ENCODE results near the gene TNFSF13.

DNA sequence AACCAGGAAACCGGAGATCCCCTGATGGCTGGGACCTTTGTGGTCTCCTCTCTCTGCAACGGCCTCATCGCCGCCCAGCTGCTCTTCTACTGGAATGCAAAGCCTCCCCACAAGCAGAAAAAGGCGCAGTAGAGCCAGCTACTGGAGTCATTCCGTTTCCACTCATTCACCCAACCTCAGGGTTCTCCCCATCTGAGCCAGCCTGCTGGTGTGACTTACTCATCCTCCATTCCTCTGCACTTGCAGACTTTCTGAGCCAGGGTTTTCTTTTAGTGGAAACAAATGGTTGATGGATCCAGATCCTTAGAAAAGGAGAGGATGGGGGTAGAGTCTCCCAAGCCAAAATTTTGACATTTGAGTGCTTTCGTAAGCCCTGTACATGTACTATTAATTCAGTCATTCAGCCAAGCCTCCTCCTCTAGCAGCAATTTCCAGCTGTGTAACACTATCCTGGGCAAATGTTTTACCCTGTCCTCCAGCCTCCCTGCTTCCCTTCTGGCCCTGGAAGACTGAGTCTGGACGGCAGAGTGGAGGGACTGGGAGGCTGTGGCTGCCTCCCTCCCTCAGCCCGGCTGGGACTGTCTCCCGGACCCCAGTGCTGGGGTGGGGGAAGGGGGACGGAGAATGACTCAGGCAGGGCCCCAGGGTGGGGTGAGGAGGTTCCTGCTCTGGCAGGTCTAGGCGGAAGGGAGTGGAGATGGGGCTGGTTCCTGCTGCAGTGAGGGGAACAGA lies 29.0 kb downstream of the TNFSF13 start:
- TF ChIP-seq, protein P1, sequence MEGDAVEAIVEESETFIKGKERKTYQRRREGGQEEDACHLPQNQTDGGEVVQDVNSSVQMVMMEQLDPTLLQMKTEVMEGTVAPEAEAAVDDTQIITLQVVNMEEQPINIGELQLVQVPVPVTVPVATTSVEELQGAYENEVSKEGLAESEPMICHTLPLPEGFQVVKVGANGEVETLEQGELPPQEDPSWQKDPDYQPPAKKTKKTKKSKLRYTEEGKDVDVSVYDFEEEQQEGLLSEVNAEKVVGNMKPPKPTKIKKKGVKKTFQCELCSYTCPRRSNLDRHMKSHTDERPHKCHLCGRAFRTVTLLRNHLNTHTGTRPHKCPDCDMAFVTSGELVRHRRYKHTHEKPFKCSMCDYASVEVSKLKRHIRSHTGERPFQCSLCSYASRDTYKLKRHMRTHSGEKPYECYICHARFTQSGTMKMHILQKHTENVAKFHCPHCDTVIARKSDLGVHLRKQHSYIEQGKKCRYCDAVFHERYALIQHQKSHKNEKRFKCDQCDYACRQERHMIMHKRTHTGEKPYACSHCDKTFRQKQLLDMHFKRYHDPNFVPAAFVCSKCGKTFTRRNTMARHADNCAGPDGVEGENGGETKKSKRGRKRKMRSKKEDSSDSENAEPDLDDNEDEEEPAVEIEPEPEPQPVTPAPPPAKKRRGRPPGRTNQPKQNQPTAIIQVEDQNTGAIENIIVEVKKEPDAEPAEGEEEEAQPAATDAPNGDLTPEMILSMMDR (IDR thresholded peaks at IDR 0.05; ENCODE audit: insufficient read depth, low read length, poor library complexity, severe bottlenecking): no peak
- TF ChIP-seq EZH2phosphoT487 (conservative IDR thresholded peaks at IDR 0.05; ENCODE audit: low read length): no peak
